ENCODE results near the gene LRMDA. TPM values are rescaled to one million over a fixed set of nuclear protein-coding genes. Genes with fewer than 3 reads are reported as not detected.
A peak's percentile ranks its signal among the peaks of the same experiment; 100 is the strongest.

LRMDA gene
- total and polyA plus RNA-seq, 2 of the 13 experiments (the other 11 are each of a cell fraction or from before 2014, with no cell fraction given) = 13.4 to 22.0 TPM

DNA sequence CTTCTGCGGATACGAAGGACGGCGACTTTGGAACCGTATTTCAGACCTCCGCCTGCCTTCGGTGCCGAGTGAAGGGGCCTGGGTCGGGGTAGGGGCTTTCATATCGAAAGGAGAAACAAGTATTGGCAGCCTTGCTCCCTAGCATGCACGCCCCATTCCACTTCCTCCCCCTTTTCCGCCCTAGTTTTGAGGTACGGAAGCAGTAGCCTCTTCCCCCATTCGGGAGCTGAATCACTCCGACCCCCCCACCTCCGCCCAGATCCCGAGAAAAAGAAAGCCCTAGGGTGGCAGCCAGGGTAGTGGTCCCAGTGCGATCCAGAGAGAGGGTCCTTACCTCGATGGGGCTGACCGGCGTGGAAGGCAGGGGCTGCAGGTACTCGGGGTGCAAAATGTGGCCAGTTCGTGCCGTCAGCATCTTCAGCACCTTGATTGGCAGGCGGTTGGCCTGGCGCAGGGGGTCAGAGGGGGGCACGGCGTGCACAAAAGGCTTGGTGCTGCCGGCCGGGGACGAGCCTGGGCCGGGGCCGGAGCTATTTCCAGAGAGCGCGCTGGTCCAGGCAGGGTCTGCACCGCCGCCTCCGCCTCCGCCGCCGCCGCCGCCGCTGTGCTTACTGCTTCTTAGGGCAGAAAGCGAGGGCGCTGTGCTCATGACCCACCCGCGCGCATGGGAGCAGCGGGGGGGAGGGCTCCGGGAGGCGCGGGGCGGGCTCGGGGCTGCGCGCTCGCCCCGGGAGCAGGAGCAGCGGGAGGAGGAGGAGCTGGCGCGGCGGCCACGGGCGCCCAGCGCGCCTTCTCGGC is 30.5 kb upstream of the LRMDA start (continued):
- TF ChIP-seq ZNF597 (CRISPR knock-in tag; IDR thresholded peaks at IDR 0.05) (no peak), POLR2G (IDR thresholded peaks at IDR 0.05; ENCODE audit: low read depth, low read length) (no peak; the same call in 1 of the 2 replicates), ZNF331 (CRISPR knock-in tag; IDR thresholded peaks at IDR 0.05) (no peak), SMAD1 (CRISPR knock-in tag; IDR thresholded peaks at IDR 0.05; ENCODE audit: borderline replicate concordance, low read depth) (no peak), TEAD3 (CRISPR knock-in tag; optimal IDR thresholded peaks at IDR 0.05; ENCODE audit: borderline replicate concordance) (no peak), FOXJ3 (CRISPR knock-in tag; IDR thresholded peaks at IDR 0.05; ENCODE audit: borderline replicate concordance) (no peak), ADNP (CRISPR knock-in tag; IDR thresholded peaks at IDR 0.05) (no peak), HOXA7 (CRISPR knock-in tag; IDR thresholded peaks at IDR 0.05) (no peak), ZSCAN9 (CRISPR knock-in tag; IDR thresholded peaks at IDR 0.05; ENCODE audit: borderline replicate concordance) (no peak), FOXO1 (CRISPR knock-in tag; IDR thresholded peaks at IDR 0.05) (0 out of 2 replicates have a peak, but pooled peaks have one; percentile 7), PRMT3 (CRISPR knock-in tag; IDR thresholded peaks at IDR 0.05; ENCODE audit: borderline replicate concordance, low read depth) (peak; percentile 67; the same call in 1 of the 2 replicates), ZNF160 (CRISPR knock-in tag; IDR thresholded peaks at IDR 0.05) (0 out of 2 replicates have a peak, but pooled peaks have one; percentile 12), CHD4 (IDR thresholded peaks at IDR 0.05; ENCODE audit: borderline replicate concordance, low read length) (no peak), ZNF567 (CRISPR knock-in tag; IDR thresholded peaks at IDR 0.05; ENCODE audit: borderline replicate concordance) (no peak), ZFP36L1 (CRISPR knock-in tag; IDR thresholded peaks at IDR 0.05) (no peak), ZBTB3 (CRISPR knock-in tag; IDR thresholded peaks at IDR 0.05; ENCODE audit: borderline replicate concordance, low read depth) (no peak), ZFP82 (CRISPR knock-in tag; IDR thresholded peaks at IDR 0.05; ENCODE audit: borderline replicate concordance) (no peak), KAT7 (CRISPR knock-in tag; IDR thresholded peaks at IDR 0.05; ENCODE audit: borderline replicate concordance) (peak; percentile 84; the same call in 1 of the 2 replicates), EP300 (IDR thresholded peaks at IDR 0.05; ENCODE audit: low read depth in 2 of 2, low read length in 2 of 2) (no peak), EP300 (CRISPR knock-in tag; IDR thresholded peaks at IDR 0.05; ENCODE audit: borderline replicate concordance) (no peak), POGK (CRISPR knock-in tag; conservative IDR thresholded peaks at IDR 0.05) (peak; percentile 1; the same call in 1 of the 2 replicates), FOSL2 (CRISPR knock-in tag; IDR thresholded peaks at IDR 0.05) (no peak), ZNF749 (CRISPR knock-in tag; IDR thresholded peaks at IDR 0.05; ENCODE audit: borderline replicate concordance) (no peak), ZNF263 (CRISPR knock-in tag; IDR thresholded peaks at IDR 0.05) (no peak; the same call in 1 of the 2 replicates), RBFOX2 (IDR thresholded peaks at IDR 0.05; ENCODE audit: low read depth, low read length) (no peak; the same call in 1 of the 2 replicates), ZNF589 (CRISPR knock-in tag; conservative IDR thresholded peaks at IDR 0.05) (peak; percentile 4; the same call in 1 of the 2 replicates)
- TF ChIP-seq, protein P1, sequence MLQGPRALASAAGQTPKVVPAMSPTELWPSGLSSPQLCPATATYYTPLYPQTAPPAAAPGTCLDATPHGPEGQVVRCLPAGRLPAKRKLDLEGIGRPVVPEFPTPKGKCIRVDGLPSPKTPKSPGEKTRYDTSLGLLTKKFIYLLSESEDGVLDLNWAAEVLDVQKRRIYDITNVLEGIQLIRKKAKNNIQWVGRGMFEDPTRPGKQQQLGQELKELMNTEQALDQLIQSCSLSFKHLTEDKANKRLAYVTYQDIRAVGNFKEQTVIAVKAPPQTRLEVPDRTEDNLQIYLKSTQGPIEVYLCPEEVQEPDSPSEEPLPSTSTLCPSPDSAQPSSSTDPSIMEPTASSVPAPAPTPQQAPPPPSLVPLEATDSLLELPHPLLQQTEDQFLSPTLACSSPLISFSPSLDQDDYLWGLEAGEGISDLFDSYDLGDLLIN (CRISPR knock-in tag; IDR thresholded peaks at IDR 0.05; ENCODE audit: borderline replicate concordance) = no peak

Measured in HepG2 (cell line).